ENCODE data around the gene MAZ.
"Not testable (repeated sequence)": the region's sequence is repeated elsewhere in the genome, so short reads cannot be mapped to it uniquely, and the experiment has no call there.

MAZ gene

DNA sequence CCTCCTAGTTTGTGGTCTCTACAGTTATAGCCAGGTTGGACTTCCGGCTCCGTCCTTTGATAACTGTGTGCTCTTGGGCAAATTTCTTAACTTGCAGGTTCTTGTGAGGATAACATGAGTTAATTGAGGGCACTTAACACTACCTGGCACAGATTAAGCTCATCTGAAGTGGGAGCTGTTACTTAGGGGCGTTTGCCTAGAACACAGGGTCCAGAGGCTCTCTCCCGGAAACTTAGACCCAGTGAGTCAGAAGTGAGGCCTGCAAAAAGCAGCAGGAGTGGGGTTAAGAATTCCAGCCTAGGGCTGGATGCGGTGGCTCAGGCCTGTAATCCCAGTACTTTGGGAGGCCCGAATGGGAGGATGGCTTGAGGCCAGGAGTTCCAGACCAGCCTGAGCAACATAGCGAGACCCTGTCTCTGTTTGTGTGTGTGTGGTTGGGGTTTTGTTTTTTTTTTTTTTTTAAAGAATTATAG lies 15.3 kb downstream of the MAZ start:
- FAIRE-seq (peak; percentile 67), DNase-seq (ENCODE audit: low spot score) (peak; percentile 78)

DNA sequence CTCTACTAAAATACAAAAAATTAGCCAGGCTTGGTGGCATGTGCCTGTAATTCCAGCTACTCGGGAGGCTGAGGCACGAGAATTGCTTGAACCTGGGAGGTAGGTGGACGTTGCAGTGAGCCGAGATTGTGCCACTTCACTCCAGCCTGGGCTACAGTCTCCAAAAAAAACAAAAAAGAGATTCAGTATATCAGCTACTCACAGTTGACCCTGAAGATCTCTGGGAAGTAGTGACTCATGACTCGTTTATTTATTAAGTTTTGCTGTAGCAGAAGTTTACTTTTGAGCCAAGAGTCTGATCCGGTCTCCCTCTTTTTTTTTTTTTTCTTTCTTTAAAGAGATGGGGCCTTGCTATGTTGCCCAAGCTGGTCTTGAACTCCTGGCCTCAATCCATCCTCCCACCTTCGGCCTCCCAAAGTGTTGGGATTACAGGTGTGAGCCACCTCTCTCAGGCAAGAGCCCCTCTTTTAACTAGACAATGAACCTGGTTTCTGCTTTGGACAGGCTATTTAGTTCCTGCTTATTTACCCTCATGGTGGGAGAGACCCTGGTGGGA lies 18.3 kb downstream of the MAZ start:
- peak; percentile 83 for DNase-seq (ENCODE audit: low spot score)
- FAIRE-seq: peak; percentile 86

DNA sequence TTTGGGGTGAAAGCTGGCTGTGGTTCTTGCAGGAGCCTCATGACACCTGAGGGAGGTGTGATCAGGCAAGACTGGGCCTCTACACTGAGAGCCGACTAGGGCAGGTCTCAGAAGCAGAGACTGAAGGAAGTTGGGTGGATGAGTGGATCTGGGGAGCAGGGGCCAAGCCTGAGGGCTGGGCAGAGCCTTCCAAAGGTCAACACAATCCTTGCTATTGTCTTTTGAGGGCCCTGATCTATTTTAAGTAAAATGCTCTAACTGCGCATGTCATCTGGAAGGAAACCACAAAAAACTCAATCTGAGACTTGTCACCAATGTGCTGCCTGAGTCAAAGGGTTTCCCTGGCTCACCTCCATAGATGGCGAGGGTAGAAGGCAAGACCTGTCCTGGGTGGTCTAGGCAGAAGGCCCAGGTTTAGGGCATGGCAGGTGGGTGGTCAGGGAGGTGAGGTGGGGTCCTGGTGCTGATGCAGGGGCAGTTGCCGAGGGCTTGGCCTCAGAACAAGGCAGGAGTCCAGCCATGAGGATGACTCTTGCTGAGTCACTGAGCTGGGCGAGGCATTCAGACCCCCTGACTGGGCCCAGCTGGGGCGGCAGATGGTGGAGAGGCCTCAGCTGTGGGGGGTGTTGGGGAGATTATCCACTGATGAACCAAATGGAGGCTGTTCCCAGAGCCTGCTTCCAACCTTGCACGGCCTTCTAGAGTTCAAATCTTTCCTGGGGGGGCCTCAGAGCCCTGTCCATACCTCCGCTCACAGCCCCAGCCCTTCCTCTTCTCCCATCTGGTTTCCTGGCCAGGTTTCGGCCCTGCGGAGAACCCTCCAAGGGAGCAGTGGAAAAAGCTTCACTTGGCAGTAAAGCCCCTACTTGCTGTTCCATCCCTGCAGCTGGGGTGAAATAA lies 19.1 kb downstream of the MAZ start:
- peak; percentile 38 for FAIRE-seq
- DNase-seq (ENCODE audit: low spot score): peak; percentile 79

- FAIRE-seq (no peak), DNase-seq (ENCODE audit: low spot score) (no peak)
Observed at GRCh38 chr16:29826342-29826695, 20.0 kb downstream of the MAZ start.

GRCh38 chr16:29830774-29831173 lies 24.4 kb downstream of the MAZ start:
- no peak for FAIRE-seq
- no peak for DNase-seq (ENCODE audit: low spot score)

DNA sequence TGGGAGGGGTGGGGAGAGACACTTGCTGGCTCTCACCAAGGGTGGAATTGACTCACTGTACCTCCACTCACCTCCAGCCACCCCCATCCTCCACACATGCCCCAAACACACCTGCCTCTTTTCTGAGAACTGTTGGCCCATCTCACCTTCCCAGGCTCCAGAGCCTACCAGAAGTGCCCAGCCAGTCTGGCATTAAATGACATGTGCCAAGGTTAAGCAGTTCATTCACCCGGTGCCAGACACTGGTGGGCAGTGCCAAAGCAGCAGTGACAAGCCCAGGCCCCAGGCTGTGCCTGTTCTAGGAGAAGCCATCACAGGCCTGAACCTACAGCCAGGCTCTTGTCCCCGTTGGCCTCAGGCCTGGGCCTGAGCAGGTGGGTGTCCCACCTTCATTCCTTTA lies 25.2 kb downstream of the MAZ start:
- DNase-seq (ENCODE audit: low spot score) (no peak), FAIRE-seq (no peak)

DNA sequence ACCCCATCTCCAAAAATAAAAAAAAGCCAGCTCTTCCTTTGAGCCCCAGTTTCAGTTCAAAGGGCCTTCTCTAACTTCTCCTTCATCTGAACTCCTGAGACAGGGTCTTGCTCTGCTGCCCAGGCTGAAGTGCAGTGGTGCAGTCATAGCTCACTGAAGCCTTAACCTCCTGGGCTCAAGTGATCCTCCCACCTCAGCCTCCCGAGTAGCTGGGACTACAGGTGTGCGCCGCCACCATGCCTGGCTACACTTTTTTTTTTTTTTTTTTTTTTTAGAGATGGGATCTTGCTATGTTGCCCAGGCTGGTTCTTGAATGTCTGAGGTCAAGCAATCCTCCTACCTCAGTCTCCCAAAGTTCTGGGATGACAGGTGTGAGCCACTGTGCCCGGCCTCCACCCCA lies 26.9 kb downstream of the MAZ start:
- DNase-seq (ENCODE audit: low spot score); FAIRE-seq: not testable (repeated sequence)

- FAIRE-seq (no peak), DNase-seq (ENCODE audit: low spot score) (no peak)
Observed at GRCh38 chr16:29834079-29834478, 27.8 kb downstream of the MAZ start.

GRCh38 chr16:29835926-29836325 lies 29.6 kb downstream of the MAZ start:
- FAIRE-seq (peak; percentile 58), DNase-seq (ENCODE audit: low spot score) (peak; percentile 37)

GRCh38 chr16:29836623-29837022 lies 30.3 kb downstream of the MAZ start:
- no peak for FAIRE-seq

GRCh38 chr16:29837841-29838240 lies 31.5 kb downstream of the MAZ start:
- DNase-seq (ENCODE audit: low spot score) (no peak), FAIRE-seq (no peak)

More at GRCh38 chr16:29836623-29837022, 30.3 kb downstream of the MAZ start:
- no peak for DNase-seq (ENCODE audit: low spot score)

GRCh38 chr16:29839822-29840221 lies 33.5 kb downstream of the MAZ start:
- FAIRE-seq: no peak
- no peak for DNase-seq (ENCODE audit: low spot score)

- FAIRE-seq: no peak
- DNase-seq (ENCODE audit: low spot score): no peak
Observed at GRCh38 chr16:29840240-29840639, 33.9 kb downstream of the MAZ start.

DNA sequence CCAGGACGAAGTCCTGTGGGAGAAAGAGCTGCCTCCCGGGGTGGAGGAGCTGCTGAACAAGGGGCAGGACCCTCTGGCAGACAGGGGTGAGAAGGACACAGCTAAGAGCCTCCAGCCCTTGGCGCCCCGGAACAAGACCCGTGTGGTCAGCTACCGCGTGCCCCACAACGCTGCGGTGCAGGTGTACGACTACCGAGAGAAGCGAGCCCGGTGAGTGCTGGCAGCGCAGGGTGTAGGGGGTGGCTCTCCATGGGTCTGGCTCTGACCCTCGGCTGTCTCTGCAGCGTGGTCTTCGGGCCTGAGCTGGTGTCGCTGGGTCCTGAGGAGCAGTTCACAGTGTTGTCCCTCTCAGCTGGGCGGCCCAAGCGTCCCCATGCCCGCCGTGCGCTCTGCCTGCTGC lies 35.3 kb downstream of the MAZ start:
- DNase-seq (ENCODE audit: low spot score): no peak
- FAIRE-seq: no peak

- FAIRE-seq (no peak), DNase-seq (ENCODE audit: low spot score) (no peak)
Observed at GRCh38 chr16:29842732-29843346, 36.5 kb downstream of the MAZ start.

- DNase-seq (ENCODE audit: low spot score) (no peak), FAIRE-seq (no peak)
Observed at GRCh38 chr16:29843931-29844330, 37.6 kb downstream of the MAZ start.

DNA sequence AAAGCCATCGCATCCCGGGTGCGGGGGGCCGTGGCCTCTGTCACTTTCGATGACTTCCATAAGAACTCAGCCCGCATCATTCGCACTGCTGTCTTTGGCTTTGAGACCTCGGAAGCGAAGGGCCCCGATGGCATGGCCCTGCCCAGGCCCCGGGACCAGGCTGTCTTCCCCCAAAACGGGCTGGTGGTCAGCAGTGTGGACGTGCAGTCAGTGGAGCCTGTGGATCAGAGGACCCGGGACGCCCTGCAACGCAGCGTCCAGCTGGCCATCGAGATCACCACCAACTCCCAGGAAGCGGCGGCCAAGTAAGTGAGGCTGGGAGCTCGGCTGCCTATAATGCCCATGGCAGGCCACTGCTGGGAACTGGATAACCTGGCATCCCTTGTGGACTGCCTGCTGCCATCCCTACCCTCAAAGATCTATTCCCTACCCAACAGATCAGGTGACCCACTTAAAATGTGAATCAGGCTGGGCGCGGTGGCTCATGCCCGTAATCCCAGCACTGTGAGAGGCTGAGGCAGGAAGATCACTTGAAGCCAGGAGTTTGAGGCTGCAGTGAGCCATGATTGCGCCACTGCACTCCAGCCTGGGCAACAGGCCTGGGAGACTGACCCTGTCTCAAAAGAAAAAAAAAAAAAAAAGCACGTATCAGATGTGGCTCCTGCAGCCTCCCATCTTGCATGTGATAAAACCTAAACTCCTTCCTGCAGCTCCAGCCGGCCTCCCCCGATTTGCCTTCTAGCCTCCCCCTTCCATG lies 38.4 kb downstream of the MAZ start:
- DNase-seq (ENCODE audit: low spot score) (no peak), FAIRE-seq (no peak)

GRCh38 chr16:29845656-29846055 lies 39.3 kb downstream of the MAZ start:
- FAIRE-seq: no peak

DNA sequence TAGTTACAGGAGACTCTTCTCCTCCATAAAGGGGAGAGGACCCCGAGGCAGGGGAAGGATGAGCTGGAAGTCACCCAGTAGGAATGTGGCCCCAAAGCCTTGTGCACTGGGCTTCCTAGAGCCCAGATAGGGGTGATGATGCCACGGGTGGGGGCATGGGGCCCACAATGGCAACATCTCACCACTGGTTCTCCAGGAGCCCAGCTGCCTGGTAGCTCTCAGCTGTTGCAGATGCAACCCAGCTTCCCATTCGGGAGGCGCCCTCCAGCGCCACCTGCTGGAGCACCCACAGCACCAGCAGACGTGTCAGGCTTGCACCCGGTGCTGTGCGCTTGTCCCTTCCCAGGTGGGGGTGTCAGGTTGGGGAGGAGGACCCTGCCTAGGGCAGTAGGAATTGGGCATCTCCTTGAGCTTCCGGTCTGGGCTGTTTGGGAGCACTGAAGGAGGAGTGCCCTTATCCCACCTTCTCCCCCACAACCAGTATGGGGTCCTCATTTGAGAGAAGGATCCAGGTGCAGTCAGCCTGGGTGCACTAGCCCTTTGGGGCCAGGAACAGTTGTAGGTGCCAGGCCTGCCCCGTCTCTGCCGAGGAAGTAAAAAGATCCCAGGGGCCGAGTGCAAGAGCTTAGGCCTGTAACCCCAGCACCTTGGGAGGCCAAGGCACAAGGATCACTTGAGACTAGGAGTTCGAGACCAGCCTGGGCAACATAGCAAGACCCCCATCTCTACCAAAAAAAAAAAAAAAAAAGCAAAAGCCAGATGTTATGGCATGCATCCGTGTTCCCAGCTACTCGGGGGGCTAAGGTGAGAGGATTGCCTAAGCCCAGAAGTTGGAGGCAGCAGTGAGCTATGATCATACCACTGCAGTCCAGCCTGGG lies 42.3 kb downstream of the MAZ start:
- no peak for FAIRE-seq

More at GRCh38 chr16:29845656-29846055, 39.3 kb downstream of the MAZ start:
- DNase-seq (ENCODE audit: low spot score): no peak

DNA sequence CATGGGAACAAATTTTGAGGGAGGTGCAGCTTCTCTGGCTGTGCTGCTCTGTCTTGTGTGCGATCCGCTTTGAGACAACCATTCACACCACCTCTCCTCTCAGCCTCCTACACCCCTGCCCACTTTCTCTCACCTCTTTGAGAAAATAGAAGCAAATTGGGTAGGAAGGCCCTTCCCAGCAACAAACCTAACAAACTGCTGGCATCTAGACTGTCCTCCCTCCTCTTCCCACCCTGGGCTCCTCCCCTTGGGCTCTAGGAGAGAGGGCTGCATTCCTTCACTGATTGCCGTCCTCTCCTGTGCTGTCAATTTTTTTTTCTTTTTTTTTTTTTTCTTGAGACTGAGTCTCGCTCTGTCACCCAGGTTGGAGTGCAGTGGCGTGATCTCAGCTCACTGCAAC lies 43.2 kb downstream of the MAZ start:
- DNase-seq (ENCODE audit: low spot score) (no peak), FAIRE-seq (no peak)

More for the DNA sequence above, 42.3 kb downstream of the MAZ start:
- peak; percentile 26 for DNase-seq (ENCODE audit: low spot score)

GRCh38 chr16:29850998-29851397 lies 44.7 kb downstream of the MAZ start:
- DNase-seq (ENCODE audit: low spot score) (no peak), FAIRE-seq (no peak)

All from RCC 7860 (cell line).